GM19372 (cell line): ENCODE measurements around the gene MGRN1.

Source experiments
- ATAC-seq: cut with Tn5 transposase; IDR thresholded peaks from one replicate; pipeline ENCODE4 v1.9.1; 2021; ENCODE audit warnings: mild to moderate bottlenecking, low read depth, moderate library complexity; ENCODE audit not compliant: unreplicated experiment

Gene MGRN1

GRCh38 chr16:4618645-4619418 is 5.8 kb upstream of the MGRN1 start:
- ATAC-seq = no peak

- ATAC-seq = no peak
Measured at GRCh38 chr16:4623593-4623992, 1.0 kb upstream of the MGRN1 start.

GRCh38 chr16:4624827-4625559 is 367 bp downstream of the MGRN1 start:
- peak; percentile 49 for ATAC-seq

GRCh38 chr16:4625560-4626159 is 1.0 kb downstream of the MGRN1 start:
- ATAC-seq = no peak

- ATAC-seq = no peak
Measured at GRCh38 chr16:4626396-4626795, 1.8 kb downstream of the MGRN1 start.

- ATAC-seq = no peak
Measured at GRCh38 chr16:4628283-4628682, 3.7 kb downstream of the MGRN1 start.

GRCh38 chr16:4631444-4631843 is 6.8 kb downstream of the MGRN1 start:
- no peak for ATAC-seq

- no peak for ATAC-seq
Measured at GRCh38 chr16:4633910-4634635, 9.4 kb downstream of the MGRN1 start.

- no peak for ATAC-seq
Measured at GRCh38 chr16:4634768-4635167, 10.1 kb downstream of the MGRN1 start.

- no peak for ATAC-seq
Measured at GRCh38 chr16:4636196-4636595, 11.6 kb downstream of the MGRN1 start.

GRCh38 chr16:4637501-4638166 is 13.0 kb downstream of the MGRN1 start:
- ATAC-seq = no peak

- no peak for ATAC-seq
Measured at GRCh38 chr16:4639899-4640509, 15.4 kb downstream of the MGRN1 start.

GRCh38 chr16:4640572-4641305 is 16.1 kb downstream of the MGRN1 start:
- ATAC-seq = no peak

- ATAC-seq = no peak
Measured at GRCh38 chr16:4641306-4641687, 16.7 kb downstream of the MGRN1 start.

- no peak for ATAC-seq
Measured at GRCh38 chr16:4641895-4642294, 17.3 kb downstream of the MGRN1 start.

GRCh38 chr16:4646773-4647643 is 22.4 kb downstream of the MGRN1 start:
- ATAC-seq = no peak

- ATAC-seq = no peak
Measured at GRCh38 chr16:4647644-4647980, 23.0 kb downstream of the MGRN1 start.

- ATAC-seq = no peak
Measured at GRCh38 chr16:4648917-4649316, 24.3 kb downstream of the MGRN1 start.
